Colonic mucosa (tissue), 4 donors: Measurements from ENCODE around the gene ISOC1. TPM values are rescaled to one million over a fixed set of nuclear protein-coding genes. Genes with fewer than 3 reads are reported as not detected.

ENCODE experiments used
- DNase-seq: peaks from one replicate; pipeline ENCODE4 v3.0.0-alpha.2; 2020
- H3K27ac ChIP-seq: fragments of 200-600 bp; one replicate; pipeline ENCODE4 v1.8.0; 2021
- H3K27me3 ChIP-seq: fragments of 200-600 bp; one replicate; pipeline ENCODE4 v1.8.0; 2021
- H3K36me3 ChIP-seq: fragments of 200-600 bp; one replicate; pipeline ENCODE4 v1.8.0; 2021
- H3K4me1 ChIP-seq: fragments of 200-600 bp; one replicate; pipeline ENCODE4 v1.8.0; 2021; ENCODE audit warnings: mild to moderate bottlenecking
- H3K4me3 ChIP-seq: fragments of 200-600 bp; one replicate; pipeline ENCODE4 v1.8.0; 2021
- H3K9ac ChIP-seq, 2 donors: one replicate each; pipeline ENCODE4 v1.7.0; 2013; ENCODE audit warnings: control low read depth in 2 of 2, low read depth in 2 of 2, low read length in 2 of 2
- H3K9me3 ChIP-seq: fragments of 200-600 bp; one replicate; pipeline ENCODE4 v1.8.0; 2021
- CTCF ChIP-seq: fragments of 200-600 bp; IDR thresholded peaks from one replicate; pipeline ENCODE4 v1.8.0; 2022; ENCODE audit warnings: antibody characterized with exemption, mild to moderate bottlenecking
- intact Hi-C: fragments of 100-400 bp; cut with DNase I; formaldehyde crosslinking; loops from one replicate; pipeline ENCODE4 v1.14.1; 2022
- total RNA-seq, 2 donors: library from RNA; stranded (reverse); fragmentation: NEBNext Ultra II Directional in 1 of 2; extraction: Animal tissue kit (Norgen Biotek cat#: 25700) in 1 of 2; gene quantifications; one replicate each; pipeline ENCODE4 v1.2.1, GENCODE V29; 2021
- donor health status: healthy.
- donor health status: DM: no; HTN: no; CAD: no.
- donor health status: DM: no; HTN: no; CAD: no.

ISOC1 gene
- total RNA-seq, 2 donors from 2014 or later = 36.2 to 36.4 TPM

DNA sequence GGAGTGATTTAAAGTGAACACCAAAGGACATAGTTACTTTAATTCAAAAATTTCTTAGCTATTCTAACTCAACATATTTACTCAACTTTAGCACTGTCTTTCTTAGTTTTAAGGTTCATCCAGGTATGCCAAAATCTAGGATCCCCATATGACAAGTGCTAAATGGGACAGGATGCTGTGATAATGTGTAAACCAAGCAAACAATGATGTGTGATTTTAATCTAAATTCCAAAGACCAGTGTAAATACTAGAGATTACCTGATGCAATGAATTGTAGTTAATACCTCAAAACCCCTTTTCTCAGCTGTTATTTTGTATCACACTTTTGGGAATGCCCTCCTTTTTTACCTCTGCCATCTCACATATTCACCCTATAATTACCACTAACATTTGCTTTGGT is 26.8 kb upstream of the ISOC1 start:
- no peaks in the 10 kb centered on the region for H3K27me3 ChIP-seq
- intact Hi-C loops = no loop called here
- no peak for DNase-seq
- no peak overlapping the region for H3K27ac ChIP-seq
- TF ChIP-seq CTCF = no peak
- no peaks in the 10 kb centered on the region for H3K36me3 ChIP-seq
- no peaks in the 10 kb centered on the region for H3K4me1 ChIP-seq
- no peaks in the 10 kb centered on the region for H3K9me3 ChIP-seq
- no peak overlapping the region for H3K9ac ChIP-seq
- no peak overlapping the region for H3K4me3 ChIP-seq

DNA sequence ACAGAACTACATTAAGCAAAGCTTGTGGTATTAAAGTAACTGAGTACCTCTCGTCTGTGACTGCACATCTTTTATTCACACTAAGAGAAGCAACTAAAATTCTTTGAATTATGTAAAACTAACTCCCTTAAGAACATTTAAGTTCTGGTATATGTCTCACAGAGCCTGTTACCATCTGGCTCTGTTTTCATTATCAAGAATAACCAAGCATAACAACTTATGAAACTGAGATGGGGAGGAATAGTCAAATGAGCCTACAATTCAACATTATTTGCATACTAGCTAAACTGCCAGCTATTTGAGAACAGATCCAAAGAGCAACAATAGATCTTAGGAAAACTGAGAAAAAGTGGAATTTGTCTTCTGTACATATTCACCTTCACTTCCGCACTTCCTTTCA is 25.3 kb upstream of the ISOC1 start:
- H3K36me3 ChIP-seq = no peaks in the 10 kb centered on the region
- no peak overlapping the region for H3K4me3 ChIP-seq
- TF ChIP-seq CTCF = no peak
- H3K4me1 ChIP-seq = no peaks in the 10 kb centered on the region
- no peak overlapping the region for H3K27ac ChIP-seq
- no peaks in the 10 kb centered on the region for H3K9me3 ChIP-seq
- no peak overlapping the region for H3K9ac ChIP-seq
- no peaks in the 10 kb centered on the region for H3K27me3 ChIP-seq
- no peak for DNase-seq
- intact Hi-C loops = no loop called here

GRCh38 chr5:129073111-129073510 is 21.4 kb upstream of the ISOC1 start:
- no peak for TF ChIP-seq CTCF
- no peak for DNase-seq
- Histone ChIP-seq H3K27ac (no peak overlapping the region), H3K9ac (no peak overlapping the region), H3K27me3 (no peaks in the 10 kb centered on the region), H3K9me3 (no peaks in the 10 kb centered on the region), H3K4me3 (no peak overlapping the region), H3K4me1 (no peaks in the 10 kb centered on the region), H3K36me3 (no peaks in the 10 kb centered on the region)
- intact Hi-C loops = no loop called here

DNA sequence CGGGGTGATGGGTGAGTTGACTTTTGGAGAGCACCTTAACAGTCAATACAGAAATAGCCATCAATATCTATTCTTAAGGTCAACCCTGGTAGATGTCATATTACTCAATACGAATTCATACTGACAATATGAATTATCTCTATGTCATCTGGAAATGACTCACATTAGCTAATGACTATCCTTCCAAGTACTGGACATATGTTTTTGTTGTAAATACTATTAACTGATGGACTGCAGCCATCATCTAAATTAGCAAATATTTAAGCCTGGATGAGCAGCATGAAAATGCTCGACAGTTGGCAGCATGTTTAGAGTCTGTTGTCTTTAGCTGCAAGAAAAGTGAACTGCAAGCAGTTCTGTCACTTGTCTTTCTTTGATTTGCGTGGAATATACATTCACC is 19.6 kb upstream of the ISOC1 start:
- H3K4me1 ChIP-seq = no peaks in the 10 kb centered on the region
- H3K36me3 ChIP-seq = no peaks in the 10 kb centered on the region
- no peaks in the 10 kb centered on the region for H3K27me3 ChIP-seq
- no peak for DNase-seq
- no peak overlapping the region for H3K4me3 ChIP-seq
- no peak for TF ChIP-seq CTCF
- H3K27ac ChIP-seq = no peak overlapping the region
- no peaks in the 10 kb centered on the region for H3K9me3 ChIP-seq
- intact Hi-C loops = no loop called here
- H3K9ac ChIP-seq = no peak overlapping the region

GRCh38 chr5:129077433-129078075 is 17.0 kb upstream of the ISOC1 start:
- Histone ChIP-seq H3K9me3 (no peaks in the 10 kb centered on the region), H3K27me3 (no peaks in the 10 kb centered on the region), H3K9ac (no peak overlapping the region), H3K36me3 (no peaks in the 10 kb centered on the region), H3K27ac (no peak overlapping the region), H3K4me3 (no peak overlapping the region), H3K4me1 (no peaks in the 10 kb centered on the region)
- intact Hi-C loops = no loop called here
- no peak for DNase-seq
- TF ChIP-seq CTCF = no peak
